GM18519 (cell line): ENCODE measurements around the gene VAMP5.
A peak's percentile ranks its signal among the peaks of the same experiment; 100 is the strongest.
"Not testable (repeated sequence)": the region's sequence is repeated elsewhere in the genome, so short reads cannot be mapped to it uniquely, and the experiment has no call there.

Experiments
- ATAC-seq: cut with Tn5 transposase; IDR thresholded peaks from one replicate; pipeline ENCODE4 v1.9.1; 2021; ENCODE audit warnings: mild to moderate bottlenecking, moderate library complexity; ENCODE audit not compliant: unreplicated experiment, low FRiP score

Gene VAMP5

DNA sequence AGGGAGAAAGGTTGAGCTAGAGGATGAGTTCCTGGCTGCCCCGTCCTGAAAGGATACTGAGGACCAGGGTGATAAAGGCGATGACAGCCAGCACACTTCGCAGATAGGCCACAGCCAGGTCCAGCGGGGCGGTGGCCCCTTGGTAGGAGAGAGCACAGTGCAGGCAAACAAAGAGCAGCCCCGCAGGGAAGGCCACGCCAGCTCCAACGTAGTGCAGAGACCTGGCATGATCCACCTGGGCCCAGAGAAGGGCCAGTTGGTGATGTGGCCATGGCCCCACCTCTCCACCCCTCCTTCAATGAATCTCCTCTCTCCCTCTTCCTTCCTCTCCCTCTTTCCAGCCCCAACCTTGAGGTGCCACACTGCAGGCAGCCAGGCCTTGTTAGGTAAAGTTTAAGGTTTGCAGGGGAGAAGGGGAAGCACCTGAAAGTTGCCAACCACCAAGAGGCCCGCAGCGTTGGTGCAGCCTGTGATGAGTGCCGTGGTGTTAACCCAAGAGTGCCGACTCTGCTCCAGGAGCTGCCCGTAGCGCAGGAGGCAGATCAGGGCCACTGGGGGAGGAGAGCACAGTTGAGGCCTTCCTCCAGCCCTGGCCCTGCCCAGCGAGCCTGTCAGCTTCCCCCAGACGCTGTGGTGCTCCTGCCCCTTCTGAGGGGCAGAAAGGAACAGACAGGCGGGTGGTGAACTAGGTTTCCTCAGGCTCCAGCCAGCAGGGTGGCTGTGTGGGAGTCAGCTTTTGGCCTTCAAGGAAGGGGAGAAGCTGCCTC, 15.4 kb downstream of the VAMP5 start:
- no peak for ATAC-seq

DNA sequence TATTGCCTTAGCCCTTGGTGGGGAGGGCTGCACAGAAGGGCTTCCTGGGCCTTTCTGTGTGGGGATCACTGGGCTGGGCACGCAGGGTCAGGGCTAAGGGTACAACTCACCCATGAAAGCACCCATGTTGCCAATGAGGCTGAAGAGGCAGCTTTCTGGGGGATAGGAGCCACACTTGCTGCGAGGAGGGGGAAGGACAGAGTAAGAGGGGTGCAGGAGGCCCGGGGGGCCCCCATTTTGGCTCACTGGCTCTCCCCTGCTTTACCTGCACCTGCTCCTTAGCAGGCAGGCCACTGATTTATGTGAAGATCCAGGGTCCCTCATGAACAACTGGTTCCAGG, 16.0 kb downstream of the VAMP5 start:
- no peak for ATAC-seq

DNA sequence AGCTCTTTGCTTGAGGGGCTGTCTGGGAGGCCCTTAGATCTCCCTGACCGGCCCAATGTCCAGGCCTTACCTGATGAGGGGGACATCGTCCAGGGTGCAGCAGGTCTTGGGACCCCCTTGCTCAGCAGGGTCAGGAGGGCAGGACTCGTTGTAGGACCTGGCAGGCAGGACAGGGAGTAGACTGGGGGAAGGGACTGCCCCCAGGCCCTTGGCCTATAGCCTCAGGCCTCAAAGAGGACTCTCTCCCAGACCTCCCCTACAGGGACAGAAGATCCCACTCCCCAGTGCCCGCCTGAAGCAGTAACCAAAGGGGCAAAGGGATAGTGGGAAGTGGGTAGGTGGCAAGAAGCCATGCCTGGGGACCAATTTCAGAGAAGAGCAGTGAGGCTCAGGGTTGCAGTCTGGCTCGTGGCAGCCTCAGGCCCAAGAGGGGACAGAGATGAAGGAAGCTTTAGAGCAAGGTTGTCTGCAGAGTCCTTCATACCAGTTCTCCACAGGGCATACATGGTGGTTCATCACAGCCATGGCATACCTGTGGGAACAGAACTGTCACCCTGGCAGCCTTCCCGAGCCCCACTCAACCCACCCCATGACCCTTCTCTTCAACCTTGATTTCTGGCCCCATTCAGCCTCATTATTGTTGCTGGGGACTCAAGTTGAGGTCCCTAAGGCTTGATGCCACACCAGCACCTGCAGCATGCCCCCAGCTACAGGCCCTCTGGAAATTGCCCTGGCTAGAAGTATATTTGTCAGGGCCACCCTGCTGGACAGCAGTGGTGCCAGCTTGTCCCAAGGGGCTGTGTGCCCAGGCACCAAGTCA, 16.9 kb downstream of the VAMP5 start:
- no peak for ATAC-seq

DNA sequence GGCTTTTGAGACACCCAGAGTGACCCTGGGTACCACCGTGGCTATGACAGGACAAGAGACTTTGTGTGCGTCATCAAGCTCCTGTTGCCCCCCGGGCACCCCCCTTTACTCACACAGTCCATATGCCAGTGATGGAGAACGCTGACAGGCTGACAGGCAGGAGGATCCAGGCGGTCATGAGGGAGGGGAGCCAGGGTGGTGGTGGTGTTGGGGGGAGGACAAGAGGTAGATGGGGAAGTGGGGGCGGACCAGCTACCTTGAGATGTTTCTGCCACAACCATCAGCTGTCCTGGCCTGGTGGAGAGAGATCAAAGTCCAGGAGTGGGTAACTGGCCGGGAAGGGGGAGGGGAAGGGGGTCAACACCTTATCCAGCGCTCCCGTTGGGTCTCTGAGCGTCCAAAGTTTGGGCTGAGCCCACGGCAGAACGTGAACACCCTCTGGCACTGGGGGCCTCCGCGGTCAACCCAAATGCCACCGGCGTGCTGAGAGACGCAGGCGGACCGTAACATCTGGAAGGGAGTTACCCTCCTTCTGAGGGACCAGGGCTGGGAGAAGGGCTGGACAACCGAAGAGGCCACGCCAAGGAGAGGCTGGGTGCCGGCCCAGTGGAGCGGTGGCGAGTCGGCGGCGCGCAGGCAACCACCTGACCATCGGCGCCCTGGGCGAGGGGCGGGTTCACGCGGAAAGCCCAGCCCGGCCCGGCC, 17.7 kb downstream of the VAMP5 start:
- peak; percentile 11 for ATAC-seq

DNA sequence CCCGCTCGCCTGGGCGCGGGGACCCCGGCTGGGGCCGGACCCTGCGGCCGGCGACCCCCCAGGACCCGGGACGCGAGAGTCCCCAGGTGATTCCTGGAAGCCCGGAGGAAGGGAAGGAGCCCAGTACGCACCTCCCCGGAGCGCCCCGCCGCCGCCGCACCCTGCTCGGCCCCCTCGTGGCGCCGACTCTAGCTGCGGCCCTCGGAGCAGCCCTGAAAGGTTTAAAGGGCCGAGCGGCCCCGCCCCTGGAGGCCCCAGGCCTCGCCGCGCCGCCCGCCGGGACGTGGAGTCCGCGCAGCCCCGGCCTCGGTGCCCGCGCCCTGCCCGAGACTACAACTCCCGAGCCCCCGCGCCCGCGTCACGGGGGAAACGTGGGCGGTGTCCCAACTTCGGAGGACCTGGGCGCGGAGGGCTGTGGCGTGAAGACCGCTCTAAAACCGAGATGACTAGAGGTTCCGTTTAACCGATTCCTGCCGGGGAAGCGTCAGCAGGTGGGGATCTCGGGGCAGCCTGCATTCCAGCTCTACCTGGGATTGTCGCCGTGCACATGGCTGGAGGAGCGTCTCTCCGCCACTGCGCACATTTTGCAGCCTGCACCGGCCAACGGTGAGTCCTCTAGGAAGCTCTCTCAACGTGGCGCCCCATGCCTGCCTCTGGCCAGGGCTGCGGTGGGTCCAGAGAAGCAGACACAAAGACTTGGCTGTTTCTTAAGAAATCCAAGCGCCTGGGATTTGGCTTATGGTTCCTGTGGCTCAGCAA, 18.4 kb downstream of the VAMP5 start, which contains the start of gene TMEM150A:
Gene TMEM150A, minus strand, starts transcription at position 223 of the 759 bp plus-strand sequence. CDS start 750 bp downstream, outside the sequence.
- ATAC-seq, result peak; percentile 92

DNA sequence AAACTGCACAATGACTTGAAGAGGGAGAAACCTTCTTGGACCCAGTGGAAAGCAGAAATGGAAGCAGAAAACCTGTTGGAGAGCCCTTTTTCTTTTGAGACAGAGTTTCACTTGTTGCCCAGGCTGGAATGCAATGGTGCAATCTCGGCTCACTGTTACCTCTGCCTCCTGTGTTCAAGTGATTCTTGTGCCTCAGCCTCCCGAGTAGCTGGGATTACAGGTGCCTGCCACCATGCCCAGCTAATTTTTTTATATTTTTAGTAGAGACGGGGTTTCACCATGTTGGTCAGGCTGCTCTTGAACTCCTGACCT, 19.9 kb downstream of the VAMP5 start:
- ATAC-seq, result not testable (repeated sequence)

DNA sequence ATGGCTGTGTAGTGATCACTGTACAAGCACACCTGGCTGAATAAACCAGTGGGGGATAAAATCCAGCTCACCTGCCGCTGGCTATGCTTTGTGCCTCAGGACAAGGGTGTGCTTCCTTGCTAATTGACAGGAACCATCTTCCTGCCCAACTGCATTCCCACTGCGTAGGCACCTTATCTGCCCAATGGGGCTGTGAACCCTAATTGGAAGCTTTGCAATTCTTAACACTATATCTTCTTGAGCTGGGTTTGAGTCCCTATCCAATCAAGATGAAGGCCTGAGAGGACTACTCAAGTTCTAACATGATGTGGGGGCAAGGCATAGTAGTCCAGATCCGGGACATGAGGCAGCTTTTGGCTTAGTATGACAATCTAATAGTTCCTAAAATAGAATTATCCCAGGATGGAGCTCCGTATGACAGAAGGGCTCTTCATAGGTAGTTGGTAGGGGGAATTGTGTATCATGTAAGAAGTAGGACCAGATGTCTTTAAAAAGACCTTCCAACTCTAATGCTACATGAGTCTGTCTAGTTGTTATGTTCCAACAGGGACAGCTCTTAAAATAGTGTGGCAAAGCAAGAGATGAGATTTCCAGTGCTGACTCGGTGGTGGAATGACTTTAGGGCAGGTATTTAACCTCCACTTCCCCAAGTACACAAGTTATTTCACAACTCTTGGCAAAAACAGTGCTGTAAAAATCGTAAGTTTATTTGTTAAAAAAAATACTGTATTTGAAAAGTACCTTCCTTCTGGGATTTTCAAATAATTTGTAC, 20.5 kb downstream of the VAMP5 start:
- ATAC-seq, result no peak

DNA sequence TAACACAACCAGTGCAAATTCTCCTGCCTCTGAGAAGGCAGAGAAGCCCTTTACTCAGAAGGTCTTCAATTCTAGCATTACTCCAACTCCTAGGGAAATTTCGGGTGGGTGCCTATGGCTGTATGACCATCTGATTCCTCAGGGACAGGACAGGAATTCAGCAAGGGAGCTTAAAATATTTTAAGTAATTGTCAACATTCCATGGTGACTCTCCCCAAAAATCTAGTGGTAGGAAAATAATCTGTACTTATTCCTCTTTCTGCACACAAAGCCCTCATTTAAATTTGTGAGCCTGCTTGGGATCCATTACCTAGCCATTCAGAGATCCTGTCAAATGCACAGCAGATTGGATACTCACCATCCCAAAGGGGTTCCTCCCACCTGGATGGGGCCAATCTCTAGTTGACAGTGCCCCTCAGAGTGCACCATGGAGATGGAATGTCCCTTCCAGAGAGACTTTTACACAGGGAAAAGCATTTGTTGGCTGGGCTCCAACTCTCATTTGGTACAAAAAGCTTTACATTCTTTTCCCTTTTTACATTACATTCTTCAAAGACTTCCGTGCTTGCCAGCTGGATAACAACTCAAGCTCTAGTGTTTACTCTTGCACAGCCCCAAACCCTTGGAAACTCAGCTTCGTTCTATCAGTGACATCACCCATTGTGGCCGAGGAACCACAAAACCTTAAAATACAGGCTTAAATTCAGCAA, 21.3 kb downstream of the VAMP5 start:
- no peak for ATAC-seq

DNA sequence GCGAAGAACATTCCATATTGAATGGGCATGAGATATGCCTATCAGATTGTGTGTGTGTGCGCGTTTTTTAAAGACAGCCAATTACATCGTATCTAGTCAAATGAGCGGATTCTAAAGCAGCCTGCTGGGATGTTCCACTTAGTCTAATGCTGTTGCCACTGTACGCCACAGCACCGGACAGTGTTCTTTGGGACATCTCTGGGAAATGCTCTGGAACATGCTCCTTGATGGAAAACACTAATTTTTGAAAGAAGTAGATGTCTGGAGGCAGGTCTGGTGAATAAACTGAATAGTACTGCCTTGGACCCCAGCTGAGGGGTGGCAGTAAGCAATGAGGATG, 21.9 kb downstream of the VAMP5 start:
- no peak for ATAC-seq

DNA sequence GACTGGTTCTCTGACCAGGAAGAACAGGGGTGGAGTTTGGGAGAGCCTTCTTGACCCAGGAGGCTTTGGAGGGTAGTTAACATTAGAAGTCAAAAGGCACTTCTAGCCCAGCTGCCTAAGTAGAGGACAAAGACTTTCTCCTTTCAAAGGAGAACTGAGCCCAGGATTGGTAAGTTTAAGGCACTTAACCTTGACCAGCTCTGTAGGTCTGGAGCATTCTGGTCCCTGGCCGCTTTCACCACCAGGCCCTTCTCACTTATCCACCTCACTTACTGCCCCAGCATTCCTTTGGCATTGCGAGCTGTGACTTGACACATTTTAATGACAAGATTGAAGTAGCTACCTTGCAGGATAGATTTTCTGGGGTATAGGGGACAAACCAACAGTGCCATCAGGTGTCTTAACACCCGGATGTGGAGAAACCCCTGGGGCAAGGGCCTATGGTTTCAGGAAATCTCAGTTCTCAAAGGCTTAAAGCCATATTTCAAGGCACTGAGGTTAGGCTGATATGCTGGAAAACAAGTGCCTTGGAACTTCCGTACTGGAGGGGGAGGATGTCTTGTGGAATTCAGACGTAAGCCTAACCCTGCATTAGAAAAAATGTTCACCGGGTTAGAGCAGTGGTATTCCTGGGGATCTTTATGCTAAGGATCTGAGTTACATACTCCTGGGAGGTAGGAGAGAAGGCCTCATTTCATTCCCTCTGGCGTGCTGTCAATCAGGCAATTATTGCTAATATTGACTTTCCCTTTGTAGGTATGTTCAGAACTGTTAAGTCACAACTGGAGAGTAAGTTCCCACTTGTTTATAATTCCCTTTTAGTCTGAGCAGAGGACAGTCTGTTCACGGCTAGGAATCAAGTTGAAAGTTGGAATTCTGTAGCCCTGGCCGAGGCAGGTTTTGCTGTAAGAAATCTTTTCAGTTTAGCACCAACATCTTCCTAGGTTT, 23.3 kb downstream of the VAMP5 start:
- no peak for ATAC-seq

DNA sequence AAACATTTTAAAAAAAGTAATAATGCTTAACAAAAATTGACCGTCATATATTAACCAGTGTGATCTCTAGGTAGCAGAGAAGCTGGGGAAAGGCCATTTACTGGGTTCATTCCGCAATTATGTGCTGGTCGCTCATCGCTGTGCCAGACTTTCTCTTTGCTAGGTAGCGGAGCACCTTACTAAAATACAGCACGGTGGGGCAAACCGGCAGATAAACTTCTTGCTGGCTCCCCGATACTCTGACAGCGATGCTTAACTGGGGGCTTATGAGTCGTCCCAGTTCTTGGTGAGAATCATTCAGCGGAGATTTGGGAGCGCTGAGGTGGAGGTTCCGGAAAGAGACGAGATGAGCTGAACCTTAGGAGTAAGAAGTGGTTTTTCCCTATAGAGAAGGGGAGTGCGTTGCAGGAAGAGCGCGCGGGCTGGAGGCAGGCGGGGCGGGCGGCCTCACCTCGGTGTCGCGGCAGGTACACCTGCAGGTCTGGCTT, 27.0 kb downstream of the VAMP5 start:
- no peak for ATAC-seq

DNA sequence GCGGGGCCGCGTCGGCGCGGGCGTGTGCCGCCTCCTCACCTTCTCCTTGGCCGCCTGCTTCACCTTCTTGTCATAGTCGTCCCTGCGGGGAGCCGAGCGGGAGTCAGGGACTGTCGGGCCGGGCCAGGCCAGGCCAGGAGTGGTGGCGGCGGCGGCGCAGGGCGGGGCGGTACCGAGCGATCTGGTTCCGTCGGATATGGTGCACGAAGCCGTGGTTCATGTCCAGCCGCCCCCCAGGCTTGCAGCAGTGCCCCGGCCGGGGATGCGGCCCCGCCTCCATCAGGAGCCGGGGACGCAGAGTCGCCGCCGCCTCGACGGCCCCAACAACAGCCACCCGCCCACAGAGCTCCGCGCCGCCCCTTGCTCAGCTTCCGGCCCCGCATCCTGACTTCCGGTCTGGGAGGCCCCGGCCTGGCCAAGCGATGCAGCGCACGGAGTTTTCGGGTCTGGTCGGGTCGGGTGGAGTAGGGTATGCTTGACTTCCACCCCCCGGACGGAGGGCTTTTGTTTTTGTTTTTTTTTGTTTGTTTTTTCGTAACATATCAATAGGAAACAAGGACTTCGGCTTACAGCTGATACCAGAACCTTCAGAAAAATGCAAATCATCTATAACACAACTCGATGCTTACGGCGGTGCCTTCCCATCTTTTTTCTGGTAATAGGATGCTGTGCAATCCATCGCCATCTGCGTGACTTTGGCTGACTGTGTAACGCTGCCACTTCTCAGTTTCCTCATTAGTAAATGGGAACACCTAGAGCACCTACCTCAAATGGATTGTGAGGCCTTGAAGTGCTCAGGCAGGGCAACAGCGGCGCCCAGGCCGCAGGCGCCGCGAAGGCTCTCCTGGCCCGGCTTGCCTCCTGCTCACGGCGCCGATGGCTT, 27.7 kb downstream of the VAMP5 start, which contains the start of gene C2orf68:
Gene C2orf68, minus strand, starts transcription at position 362 of the 883 bp plus-strand sequence. Its CDS starts 82 bp downstream, at position 280.
- peak; percentile 51 for ATAC-seq

DNA sequence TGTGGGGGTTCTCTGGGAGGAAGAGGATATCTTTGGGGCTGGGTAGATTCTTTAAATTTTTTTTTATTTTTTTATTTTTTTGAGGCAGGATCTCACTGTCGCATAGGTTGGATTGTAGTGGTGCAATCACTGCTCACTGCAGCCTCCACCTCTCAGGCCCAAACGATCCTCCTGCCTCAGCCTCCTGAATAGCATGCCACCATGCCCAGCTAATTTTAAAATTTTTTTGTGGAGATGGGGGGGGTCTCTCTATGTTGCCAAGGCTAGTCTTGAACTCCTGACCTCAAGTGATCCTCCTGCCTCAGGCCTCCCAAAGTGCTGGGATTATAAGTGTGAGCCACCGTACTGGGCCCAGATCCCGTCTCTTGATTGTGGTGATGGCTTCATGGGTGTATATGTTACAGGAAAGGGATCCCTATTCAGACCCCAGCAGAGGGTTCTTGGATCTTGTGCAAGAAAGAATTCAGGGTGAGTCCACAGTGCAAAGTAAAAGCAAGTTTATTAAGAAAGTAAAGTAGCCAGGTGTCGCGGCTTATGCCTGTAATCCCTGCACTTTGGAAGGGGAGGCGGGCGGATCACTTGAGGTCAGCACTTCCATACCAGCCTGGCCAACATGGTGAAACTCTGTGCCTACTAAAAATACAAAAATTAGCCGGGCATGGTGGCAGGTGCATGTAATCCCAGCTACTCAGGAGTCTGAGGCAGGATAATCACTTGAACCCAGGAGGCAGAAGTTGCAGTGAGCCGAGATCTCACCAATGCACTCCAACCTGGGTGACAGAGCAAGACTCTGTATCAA, 29.7 kb downstream of the VAMP5 start:
- ATAC-seq, result no peak

DNA sequence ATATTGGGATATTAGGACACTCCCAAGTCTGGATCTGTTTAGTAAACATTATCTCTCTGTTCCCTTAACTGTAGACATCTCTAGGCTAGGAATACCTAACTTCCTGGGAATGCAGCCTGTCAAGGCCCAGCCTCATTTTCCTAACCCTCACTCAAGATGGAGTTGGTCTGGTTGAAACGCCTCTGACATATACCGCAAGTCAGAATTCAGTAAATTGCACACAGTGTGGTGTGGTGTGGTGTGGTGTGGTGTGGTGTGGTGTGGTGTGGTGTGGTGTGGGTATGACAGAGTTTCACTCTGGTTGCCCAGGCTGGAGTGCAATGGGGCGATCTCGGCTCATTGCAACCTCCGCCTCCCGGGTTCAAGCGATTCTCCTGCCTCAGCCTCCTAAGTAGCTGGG, 30.5 kb downstream of the VAMP5 start:
- not testable (repeated sequence) for ATAC-seq

DNA sequence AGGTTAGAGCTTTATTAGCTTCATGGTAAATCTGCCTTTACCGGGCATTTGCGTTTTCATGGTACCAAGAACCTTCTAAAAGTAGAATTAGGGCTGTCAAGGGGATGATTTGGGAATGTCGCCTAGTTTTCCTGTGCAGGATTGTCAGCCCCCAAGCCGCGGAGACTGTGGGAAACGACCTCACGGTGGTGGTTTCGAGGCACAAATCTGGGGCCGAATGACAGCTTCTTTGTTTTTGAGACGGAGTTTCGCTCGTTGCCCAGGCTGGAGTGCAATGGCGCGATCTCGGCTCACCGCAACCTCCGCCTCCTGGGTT, 31.1 kb downstream of the VAMP5 start:
- ATAC-seq, result no peak

DNA sequence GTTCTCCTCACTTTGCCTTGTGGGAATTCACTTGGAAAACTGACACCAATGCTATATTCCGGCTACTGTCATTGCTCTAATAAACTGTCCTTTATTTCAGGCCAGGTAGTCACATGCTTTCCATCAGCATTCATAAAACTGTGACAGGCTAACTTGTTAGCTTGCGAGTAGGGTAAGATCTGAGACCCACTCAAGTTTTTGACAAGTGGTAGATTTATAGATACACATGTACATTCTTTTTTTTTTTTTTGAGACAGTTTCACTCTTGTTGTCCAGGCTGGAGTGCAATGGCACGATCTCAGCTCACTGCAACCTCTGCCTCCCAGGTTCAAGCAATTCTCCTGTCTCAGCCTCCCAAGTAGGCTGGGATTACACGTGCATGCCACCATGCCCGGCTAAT, 33.5 kb downstream of the VAMP5 start:
- ATAC-seq, result not testable (repeated sequence)
